ENCODE measurements around the gene WNT3. TPM values are rescaled to one million over a fixed set of nuclear protein-coding genes. Genes with fewer than 3 reads are reported as not detected.

WNT3 gene
- total and polyA plus RNA-seq, 2 experiments from 2014 or later, result 2.7 to 3.4 TPM

DNA sequence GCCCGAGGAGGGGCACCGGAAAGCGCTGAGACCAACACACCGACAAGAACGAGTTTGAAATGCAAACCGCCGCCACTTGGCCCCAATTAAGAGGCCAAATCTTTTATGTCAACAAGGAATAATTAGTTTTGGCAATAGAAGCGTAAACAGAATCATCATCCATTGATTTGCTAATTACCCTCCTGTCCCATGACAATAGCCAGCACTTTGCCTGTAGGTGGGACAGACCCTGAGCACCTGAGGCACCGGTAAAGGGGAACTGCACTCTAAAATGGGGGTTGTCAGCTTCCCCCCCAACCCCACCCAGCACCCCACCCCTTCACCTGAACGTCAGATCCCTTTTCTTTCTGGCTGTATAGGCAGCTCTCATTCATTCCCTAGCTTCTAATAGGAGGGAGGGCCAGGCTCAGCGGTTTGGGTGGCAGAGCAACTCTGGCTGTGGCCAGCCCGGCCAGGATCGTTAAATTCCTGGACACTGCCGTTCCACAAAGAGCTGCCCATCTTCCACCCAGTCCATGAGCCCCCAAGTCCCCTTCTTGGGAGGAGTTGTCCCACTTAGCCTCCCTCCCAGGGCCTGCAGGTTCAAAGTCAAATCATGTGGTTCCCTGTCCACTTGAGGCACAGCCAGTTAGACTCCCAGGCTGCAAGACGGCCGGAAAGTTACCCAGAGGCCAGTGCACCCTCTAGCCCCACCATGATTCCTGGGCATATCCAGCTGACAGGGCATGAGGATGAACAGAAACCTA lies 45.8 kb downstream of the WNT3 start:
- Histone ChIP-seq H3K9me2 (ENCODE audit: insufficient read depth) (no peaks in the 10 kb centered on the region), H3F3A (replicated peaks; ENCODE audit: low read depth) (0 out of 2 replicates have a peak, but pooled peaks cover 8% of the 10 kb centered on the region), H3K4me2 (peak overlapping the region; percentile 71), H3K4me3 (peak overlapping the region; percentile 54), H4K20me1 (replicated peaks; ENCODE audit: insufficient read depth) (peaks cover 7% of the 10 kb centered on the region), H3K4me1 (ENCODE audit: insufficient read depth) (peaks cover 25% of the 10 kb centered on the region), H3K79me2 (replicated peaks; ENCODE audit: insufficient read depth) (no peaks in the 10 kb centered on the region), H2AFZ (no peak overlapping the region), H3K27me3 (ENCODE audit: insufficient read depth) (peaks cover 84% of the 10 kb centered on the region), H3K27ac (ENCODE audit: low read depth) (peak overlapping the region; percentile 57; the same call in 1 of the 2 replicates), H3K36me3 (ENCODE audit: insufficient read depth) (no peaks in the 10 kb centered on the region)
- Mint-ChIP-seq H3K4me3 (peak overlapping the region; percentile 71), H3K36me3 (ENCODE audit: low read depth) (peaks cover 10% of the 10 kb centered on the region; the same call in 2 of the 3 replicates), H3K27ac (peak overlapping the region; percentile 70; the same call in 1 of the 2 replicates), H3K4me1 (peaks cover 30% of the 10 kb centered on the region), H3K27me3 (ENCODE audit: insufficient read depth, low read depth, poor library complexity) (peaks cover 87% of the 10 kb centered on the region), H3K9me3 (peaks cover 6% of the 10 kb centered on the region; the same call in 2 of the 3 replicates)
- ATAC-seq (peak; percentile 66), DNase-seq (ENCODE audit: low spot score) (peak; percentile 95)
- TF ChIP-seq EZH2 (IDR thresholded peaks at IDR 0.05; ENCODE audit: low read depth, unreplicated experiment), result no peak
- peak; percentile 39; the same call in 1 of the 2 replicates for TF ChIP-seq ETS1 (IDR thresholded peaks at IDR 0.05)
- no peak for TF ChIP-seq EZH2phosphoT487 (IDR thresholded peaks at IDR 0.05; ENCODE audit: unreplicated experiment)
- peak; percentile 99 for TF ChIP-seq NANOG (IDR thresholded peaks at IDR 0.05; ENCODE audit: borderline replicate concordance)
- peak; percentile 78 for TF ChIP-seq CREB1 (CRISPR knock-in tag; IDR thresholded peaks at IDR 0.05; ENCODE audit: low read depth)
- TF ChIP-seq, protein P1, sequence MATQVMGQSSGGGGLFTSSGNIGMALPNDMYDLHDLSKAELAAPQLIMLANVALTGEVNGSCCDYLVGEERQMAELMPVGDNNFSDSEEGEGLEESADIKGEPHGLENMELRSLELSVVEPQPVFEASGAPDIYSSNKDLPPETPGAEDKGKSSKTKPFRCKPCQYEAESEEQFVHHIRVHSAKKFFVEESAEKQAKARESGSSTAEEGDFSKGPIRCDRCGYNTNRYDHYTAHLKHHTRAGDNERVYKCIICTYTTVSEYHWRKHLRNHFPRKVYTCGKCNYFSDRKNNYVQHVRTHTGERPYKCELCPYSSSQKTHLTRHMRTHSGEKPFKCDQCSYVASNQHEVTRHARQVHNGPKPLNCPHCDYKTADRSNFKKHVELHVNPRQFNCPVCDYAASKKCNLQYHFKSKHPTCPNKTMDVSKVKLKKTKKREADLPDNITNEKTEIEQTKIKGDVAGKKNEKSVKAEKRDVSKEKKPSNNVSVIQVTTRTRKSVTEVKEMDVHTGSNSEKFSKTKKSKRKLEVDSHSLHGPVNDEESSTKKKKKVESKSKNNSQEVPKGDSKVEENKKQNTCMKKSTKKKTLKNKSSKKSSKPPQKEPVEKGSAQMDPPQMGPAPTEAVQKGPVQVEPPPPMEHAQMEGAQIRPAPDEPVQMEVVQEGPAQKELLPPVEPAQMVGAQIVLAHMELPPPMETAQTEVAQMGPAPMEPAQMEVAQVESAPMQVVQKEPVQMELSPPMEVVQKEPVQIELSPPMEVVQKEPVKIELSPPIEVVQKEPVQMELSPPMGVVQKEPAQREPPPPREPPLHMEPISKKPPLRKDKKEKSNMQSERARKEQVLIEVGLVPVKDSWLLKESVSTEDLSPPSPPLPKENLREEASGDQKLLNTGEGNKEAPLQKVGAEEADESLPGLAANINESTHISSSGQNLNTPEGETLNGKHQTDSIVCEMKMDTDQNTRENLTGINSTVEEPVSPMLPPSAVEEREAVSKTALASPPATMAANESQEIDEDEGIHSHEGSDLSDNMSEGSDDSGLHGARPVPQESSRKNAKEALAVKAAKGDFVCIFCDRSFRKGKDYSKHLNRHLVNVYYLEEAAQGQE (IDR thresholded peaks at IDR 0.05; ENCODE audit: unreplicated experiment), result no peak
- no peak for TF ChIP-seq STAT1 (IDR thresholded peaks at IDR 0.05; ENCODE audit: unreplicated experiment)
- no peak for TF ChIP-seq ZNF462 (CRISPR knock-in tag; IDR thresholded peaks at IDR 0.05)
